ENCODE results near the gene PLEKHG2. TPM values are rescaled to one million over a fixed set of nuclear protein-coding genes. Genes with fewer than 3 reads are reported as not detected.

The PLEKHG2 gene
- total and polyA plus RNA-seq, 9 of the 15 experiments (the other 6 are each of a cell fraction or from before 2014, with no cell fraction given) = 0.98 to 45.7 (median 9.8) TPM

DNA sequence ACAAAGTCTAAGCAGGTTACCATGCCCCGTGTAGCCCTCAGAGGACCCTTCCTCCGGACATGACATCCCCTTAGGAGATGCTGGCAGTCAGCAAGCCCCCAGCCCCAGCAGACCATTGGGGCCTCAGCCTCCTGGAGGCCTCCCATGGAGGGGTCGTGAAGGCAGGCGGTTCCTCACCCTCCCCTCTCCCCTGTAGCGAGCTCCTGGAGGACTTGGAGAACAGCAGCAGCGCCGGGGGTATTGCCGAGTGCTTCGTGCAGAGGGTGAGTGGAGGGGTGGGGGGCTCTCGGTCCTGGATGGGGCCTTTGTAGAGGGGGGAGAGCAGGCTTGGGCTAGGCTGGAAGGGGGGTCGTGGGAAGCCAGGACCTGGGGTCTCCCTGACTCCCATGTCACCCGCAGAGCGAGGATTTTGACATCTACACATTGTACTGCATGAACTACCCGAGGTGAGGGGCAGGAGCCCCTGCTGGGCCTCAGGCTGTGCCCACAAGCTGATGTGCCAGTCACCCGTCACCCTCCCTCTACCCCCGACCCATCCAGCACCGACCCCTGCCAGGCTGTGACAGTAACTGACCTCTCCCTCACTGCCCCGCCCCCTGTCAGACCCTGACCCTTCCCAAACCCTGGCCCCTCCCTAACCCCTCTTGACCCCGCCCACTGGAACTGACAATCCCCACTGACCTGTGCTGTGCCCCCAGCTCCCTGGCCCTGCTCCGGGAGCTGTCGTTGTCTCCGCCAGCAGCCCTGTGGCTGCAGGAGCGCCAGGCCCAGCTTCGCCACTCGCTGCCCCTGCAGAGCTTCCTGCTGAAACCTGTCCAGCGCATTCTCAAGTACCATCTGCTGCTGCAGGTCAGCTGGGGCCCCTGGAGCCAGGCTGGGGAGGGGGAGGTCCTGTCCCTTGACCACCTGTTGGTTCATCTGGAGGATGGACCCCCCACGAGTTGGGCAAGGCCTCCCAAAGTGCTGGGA, 4.0 kb downstream of the PLEKHG2 start:
- no peaks in the 10 kb centered on the region for H3K27me3 ChIP-seq (ENCODE audit: control insufficient read depth in 2 of 2, insufficient read depth in 2 of 2, low read length in 2 of 2)
- H4K20me1 ChIP-seq (replicated peaks; ENCODE audit: control insufficient read depth, insufficient read depth, low read length) = no peaks in the 10 kb centered on the region
- no peak for DNase-seq (ENCODE audit: extremely low read depth in 1 of 4, low spot score in 3 of 4)
- no peak overlapping the region for H3K4me2 ChIP-seq (ENCODE audit: insufficient read depth, low read length)
- H2AFZ ChIP-seq (ENCODE audit: low read depth, low read length) = no peak overlapping the region
- H3K4me3 ChIP-seq = no peak overlapping the region
- peak overlapping the region in 1 of 2 experiments; percentile 18; a peak in 2 of 4 replicates for H3K9ac ChIP-seq (ENCODE audit: insufficient read depth in 1 of 2, low read depth in 2 of 2, low read length in 2 of 2)
- TF ChIP-seq SUPT5H (IDR thresholded peaks at IDR 0.05) (0 out of 2 replicates have a peak, but pooled peaks have one; percentile 12), RBFOX2 (IDR thresholded peaks at IDR 0.05; ENCODE audit: low read depth, low read length) (0 out of 2 replicates have a peak, but pooled peaks have one; percentile 26)
- TF ChIP-seq, protein P1, sequence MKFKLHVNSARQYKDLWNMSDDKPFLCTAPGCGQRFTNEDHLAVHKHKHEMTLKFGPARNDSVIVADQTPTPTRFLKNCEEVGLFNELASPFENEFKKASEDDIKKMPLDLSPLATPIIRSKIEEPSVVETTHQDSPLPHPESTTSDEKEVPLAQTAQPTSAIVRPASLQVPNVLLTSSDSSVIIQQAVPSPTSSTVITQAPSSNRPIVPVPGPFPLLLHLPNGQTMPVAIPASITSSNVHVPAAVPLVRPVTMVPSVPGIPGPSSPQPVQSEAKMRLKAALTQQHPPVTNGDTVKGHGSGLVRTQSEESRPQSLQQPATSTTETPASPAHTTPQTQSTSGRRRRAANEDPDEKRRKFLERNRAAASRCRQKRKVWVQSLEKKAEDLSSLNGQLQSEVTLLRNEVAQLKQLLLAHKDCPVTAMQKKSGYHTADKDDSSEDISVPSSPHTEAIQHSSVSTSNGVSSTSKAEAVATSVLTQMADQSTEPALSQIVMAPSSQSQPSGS (CRISPR knock-in tag; IDR thresholded peaks at IDR 0.05) = no peak
- no peaks in the 10 kb centered on the region for H3K9me3 ChIP-seq (replicated peaks; ENCODE audit: control insufficient read depth, insufficient read depth, low read depth, low read length)
- CTCF ChIA-PET (ENCODE audit: low intra/inter-chr PET ratio) = no interaction called here
- POLR2A ChIA-PET = interaction anchor here (0.7 to 2.5 kb wide), 3 partner anchors 17 to 26 kb away, joined by 4 to 8 read pairs (median 7); partner anchors contain the start of genes PAF1 and RPS16
- no peaks in the 10 kb centered on the region for H3K9me1 ChIP-seq (ENCODE audit: control insufficient read depth, insufficient read depth, low read length)
- no TSS peak for BruUV-seq (replicated peaks)
- FAIRE-seq = no peak
- in situ Hi-C loops (cut with MboI) (no loop called here), intact Hi-C loops (cut with micrococcal nuclease) (no loop called here)
- WGBS (ENCODE audit: insufficient coverage, low coverage, missing lambda C conversion rate) = 86% methylated on average over 20 of the region's 27 CpGs
- H3K36me3 ChIP-seq (ENCODE audit: control insufficient read depth, insufficient read depth, low read length) = peaks cover 23% of the 10 kb centered on the region; the same call in 2 of the 3 replicates
- H3K79me2 ChIP-seq (ENCODE audit: control insufficient read depth, insufficient read depth, low read length) = peaks cover 20% of the 10 kb centered on the region
- H3K27ac ChIP-seq (ENCODE audit: extremely low read depth, low read depth, low read length) = no peak overlapping the region
- no peak for ATAC-seq
- peaks cover 12 to 45% of the 10 kb centered on the region in 2 experiments; a peak in 4 of 5 replicates for H3K4me1 ChIP-seq (replicated peaks in 1 of 2; ENCODE audit: control insufficient read depth in 2 of 2, insufficient read depth in 2 of 2, low read length in 2 of 2)
